Muscle of back (tissue), 10 donors: ENCODE results near the gene GUCA1A. TPM values are rescaled to one million over a fixed set of nuclear protein-coding genes. Genes with fewer than 3 reads are reported as not detected.

Experiments used
- polyA plus RNA-seq, 10 donors: library from polyadenylated mRNA; unstranded; fragments of 120-200 nt; gene quantifications; one replicate each; pipeline ENCODE4 v1.2.1, GENCODE V29; 2013; ENCODE audit not compliant: insufficient read length in 10 of 10

Gene GUCA1A
- polyA plus RNA-seq, 10 donors: 0.14 to 0.24 (median 0.18) TPM; not detected in 7

Other genes with a start within 250 kb of the GUCA1A start
- 10 to 100 TPM; 55.3 to 81.9 (median 67.8) TPM for gene CCND3, start 231.6 kb upstream of the GUCA1A start, polyA plus RNA-seq
- 10 to 100 TPM; 10.3 to 16.3 (median 14.4) TPM for gene TAF8, start 122.8 kb upstream of the GUCA1A start, polyA plus RNA-seq
- gene C6orf132, start 30.7 kb upstream of the GUCA1A start, polyA plus RNA-seq: 1 to 10 TPM in 3 of 10 donors, under 1 TPM in 7; 0.28 to 1.9 (median 0.59) TPM
- 1 to 10 TPM in 9 of 10 donors, under 1 TPM in 1; 0.76 to 3.3 (median 2.2) TPM for gene GUCA1B, start 21.6 kb downstream of the GUCA1A start, polyA plus RNA-seq
- gene MRPS10, start 44.5 kb downstream of the GUCA1A start, polyA plus RNA-seq: 10 to 100 TPM; 29.3 to 44.9 (median 34.5) TPM